T follicular helper cell (primary cell): ENCODE measurements around the gene ST3GAL5.
"Not testable (repeated sequence)": the region's sequence is repeated elsewhere in the genome, so short reads cannot be mapped to it uniquely, and the experiment has no call there.

ENCODE experiments used
- DNase-seq: peaks from one replicate; pipeline ENCODE4 v3.0.0-alpha.2; 2020; ENCODE audit warnings: low read depth

The ST3GAL5 gene

DNA sequence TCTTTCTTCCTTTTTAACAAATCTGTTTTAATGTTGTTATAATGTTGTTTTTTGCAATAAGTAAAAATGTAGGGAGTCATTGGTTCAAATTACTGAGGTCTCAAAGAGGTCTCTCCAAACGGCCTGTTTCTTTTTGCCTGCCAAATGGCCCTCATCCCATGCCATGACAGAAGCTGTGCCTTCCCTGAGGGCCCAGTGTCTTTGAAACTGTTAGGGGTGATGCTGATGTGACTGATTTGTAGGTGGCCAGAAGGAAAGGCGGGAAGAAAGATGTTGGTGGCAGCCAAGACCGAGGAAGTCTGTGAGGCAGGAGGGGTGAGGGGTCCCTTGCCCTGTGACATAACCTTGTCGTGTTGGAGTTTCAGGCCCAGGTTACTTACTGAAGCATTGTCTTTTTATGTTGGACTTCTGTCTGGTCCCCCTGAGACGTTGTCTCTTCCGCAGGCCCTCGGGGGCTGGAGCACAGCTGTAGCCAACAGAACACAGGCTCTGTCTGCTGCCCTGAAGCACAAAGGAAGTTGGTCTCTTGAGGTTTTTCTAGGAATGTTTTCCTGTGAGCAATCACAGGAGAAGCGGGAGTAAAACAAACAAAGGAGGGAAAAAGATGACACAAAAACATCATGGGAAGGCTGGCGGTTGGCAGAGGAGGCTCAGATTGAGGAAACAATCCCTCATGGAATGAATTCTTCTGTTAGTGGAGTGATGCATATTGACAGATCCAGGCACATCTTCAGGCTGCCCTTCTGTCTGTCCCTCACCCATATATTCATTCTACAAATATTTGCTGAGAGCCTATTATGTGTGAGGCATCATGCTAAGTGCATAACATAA, 4.9 kb upstream of the ST3GAL5 start:
- no peak for DNase-seq

DNA sequence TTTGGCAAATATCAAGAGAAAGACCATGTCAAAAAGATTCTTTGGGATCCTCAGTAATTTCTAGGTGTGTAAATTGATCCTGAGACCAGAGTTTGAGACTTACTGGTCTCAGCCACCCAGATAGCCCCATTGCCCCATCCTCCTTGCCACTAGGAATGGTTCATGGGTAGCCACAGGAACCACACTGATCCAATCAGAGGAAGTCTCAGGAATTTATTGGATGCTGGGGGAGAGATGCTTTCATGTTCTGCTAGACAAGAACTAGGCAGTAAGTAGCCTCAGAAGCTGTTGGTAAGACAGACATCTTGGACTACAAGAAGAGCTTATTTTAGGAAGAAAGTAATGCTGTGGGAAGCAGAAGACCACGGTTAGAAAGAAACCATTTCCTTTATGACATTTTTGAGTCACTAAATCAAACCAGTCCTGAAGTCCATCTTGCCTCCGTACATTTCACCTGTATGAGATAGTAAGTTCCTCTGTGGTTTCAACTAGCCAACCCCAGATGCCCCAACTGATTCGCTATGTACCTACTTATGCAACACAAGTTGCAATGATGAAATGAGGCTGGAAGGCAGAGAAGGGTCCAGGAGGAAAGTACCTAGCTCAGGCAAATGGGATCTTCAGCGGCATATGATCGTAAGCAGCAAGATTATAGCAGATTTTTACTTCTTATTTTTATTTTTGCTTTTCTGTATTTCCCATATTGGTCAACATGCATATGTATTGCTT, 3.6 kb upstream of the ST3GAL5 start:
- no peak for DNase-seq

DNA sequence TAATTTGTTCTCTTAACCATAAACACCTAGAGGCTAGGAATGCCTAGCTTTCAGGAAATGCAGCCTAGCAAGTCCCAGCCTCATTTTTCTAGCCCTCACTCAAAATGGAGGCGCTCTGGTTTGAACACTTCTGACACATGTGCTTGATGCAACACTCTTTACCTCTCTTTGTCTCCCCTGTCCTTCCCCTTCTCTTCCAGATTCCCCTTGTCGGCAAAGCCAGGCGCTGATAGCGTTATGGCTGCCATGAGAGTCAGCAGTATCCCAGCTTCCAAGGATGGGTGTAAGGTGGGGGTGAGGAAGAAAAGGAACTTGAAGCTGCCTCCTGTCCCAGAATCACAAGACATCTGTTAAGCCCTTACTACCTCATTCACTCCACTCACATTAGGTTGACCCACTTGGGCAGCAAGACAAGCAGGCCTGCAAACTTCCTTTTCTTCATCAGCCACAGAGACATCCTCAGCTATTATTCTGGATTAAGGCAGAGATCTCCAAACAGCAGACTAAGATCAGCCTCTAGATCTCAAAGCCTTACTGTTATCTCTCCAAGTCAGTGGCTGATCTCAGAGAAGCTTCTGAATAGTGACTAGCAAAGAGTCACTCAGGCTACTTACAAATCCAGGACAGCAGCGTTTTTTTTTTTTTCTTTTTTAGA, 1.9 kb upstream of the ST3GAL5 start:
- no peak for DNase-seq

DNA sequence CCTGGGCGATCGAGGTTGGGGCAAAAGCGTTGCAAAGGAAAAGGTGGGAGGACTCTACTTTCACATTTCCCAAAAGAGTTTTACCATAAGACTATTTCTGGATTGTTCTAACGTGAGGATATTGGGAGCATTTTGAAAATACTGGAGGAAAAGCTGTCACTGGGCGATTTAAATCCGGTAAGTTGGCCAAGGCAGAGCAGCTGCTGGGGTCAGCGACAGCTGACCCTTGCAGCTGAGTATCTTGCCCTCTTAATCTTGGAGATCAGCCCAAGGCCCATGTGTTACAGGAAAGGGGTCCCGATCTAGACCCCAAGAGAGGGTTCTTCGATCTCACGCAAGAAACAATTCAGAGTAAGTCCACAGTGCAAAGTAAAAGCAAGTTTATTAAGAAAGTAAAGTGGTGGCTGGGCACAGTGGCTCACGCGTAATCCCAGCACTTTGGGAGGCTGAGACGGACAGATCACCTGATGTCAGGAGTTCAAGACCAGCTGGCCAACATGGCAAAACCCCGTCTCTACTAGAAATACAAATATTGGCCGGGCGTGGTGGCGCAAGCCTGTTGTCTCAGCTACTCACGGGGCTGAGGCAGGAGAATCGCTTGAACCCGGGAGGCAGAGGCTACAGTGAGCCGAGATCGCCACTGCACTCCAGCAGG, 964 bp upstream of the ST3GAL5 start:
- DNase-seq, result no peak

DNA sequence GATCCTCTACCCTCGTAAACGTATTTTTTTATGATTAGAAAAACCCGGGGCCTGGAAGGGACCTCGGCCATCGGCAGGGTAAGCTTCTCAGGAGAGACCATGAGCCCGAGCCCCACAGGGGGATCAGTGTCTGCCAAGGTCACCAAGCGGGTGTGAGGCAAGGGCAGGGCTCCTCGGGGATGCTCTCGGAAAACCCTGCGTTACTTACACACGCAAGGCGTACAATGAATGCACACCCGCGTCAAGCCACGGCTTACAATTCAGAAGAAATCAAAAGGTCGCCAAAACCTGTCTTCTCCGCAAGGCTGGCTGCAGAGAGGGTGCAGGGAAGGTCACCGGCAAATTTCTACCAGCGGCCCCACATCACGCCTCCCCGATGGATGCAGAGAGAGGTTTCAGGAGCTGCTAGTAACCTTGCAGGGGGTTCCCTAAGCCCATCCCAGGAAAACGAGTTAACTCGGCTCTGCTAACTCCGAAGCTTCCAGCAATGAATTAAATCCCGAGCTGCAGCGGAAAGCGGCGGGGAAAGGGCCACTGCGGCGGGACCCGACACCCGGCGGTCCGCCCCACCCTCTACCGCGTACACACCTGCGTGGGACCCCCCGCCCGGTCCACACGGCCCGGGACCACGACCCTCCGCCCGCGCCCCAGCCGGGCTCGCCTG, 638 bp downstream of the ST3GAL5 start:
- DNase-seq, result peak; percentile 4

DNA sequence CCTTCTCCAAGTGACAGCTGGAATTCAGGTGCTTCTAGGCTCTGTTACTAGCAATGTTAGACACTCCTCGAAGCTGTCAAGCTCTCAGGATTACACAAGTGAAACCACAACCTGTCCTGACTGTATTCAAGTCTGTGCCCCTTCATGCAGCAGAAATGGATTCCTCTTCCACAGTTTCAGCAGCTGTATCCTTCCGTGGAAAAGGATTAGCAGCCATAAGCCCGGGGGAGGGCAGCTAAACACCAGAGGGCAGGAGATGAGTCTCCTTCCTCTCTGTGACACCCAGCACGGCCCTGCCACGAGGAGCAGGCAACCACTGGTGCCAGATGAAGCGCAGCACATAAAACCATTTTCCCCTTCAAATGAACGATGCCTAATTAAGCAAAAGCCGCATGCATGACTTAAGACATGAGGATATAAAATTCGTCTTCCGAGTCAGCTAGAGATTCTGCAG, 1.2 kb downstream of the ST3GAL5 start:
- DNase-seq, result peak; percentile 15

DNA sequence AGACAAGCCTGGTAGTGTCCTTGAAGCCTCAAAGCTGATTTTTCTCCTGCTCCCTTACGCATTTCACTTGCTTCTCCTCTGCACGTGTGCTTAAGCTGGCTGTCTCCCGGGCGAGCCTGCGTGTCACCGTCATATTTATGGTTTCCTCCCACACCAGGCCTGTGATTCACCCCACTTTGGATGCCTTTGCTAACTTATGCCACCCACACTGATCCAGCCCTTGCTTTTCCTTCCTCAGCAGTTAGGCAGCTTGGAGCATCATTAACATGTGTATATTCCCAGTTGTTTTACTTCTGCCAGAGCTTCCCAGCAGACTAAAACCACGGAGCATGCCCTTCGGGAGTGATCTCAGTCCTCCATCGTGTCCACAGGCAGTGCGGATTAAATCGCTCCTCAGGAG, 2.2 kb downstream of the ST3GAL5 start:
- no peak for DNase-seq

DNA sequence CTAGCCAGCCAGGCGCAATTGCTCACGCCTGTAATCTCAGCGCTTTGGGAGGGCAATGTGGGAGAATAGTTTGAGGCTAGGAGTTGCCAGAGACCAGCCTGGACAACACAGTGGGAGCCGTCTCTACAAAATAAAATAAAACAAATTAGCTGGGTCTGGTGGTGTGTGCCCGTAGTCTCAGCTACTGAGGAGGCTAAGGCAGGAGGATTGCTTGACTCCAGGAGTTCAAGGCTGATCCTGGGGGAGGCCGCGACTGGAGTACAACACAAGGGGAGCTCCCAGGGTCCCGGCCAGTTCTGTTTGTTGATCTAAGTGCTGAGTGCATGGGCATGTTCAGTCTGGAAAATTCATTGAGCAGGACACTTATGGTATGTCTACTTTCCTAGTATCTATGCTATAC, 2.6 kb downstream of the ST3GAL5 start:
- no peak for DNase-seq

DNA sequence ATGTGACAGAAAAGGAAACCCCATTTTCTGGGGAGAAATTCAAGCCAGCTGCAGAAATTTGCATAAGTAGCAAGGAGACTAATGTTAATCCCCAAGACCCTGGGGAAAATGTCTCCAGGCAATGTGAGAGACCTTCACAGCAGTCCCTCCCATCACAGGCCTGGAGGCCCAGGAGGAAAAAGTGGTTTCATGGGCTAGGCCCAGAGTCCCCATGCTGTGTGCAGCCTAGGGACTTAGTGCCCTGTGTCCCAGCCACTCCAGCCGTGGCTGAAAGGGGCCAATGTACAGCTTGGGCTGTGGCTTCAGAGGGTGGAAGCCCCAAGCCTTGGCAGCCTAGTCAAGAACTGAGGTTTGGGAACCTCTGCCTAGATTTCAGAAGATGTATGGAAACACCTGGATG, 7.0 kb downstream of the ST3GAL5 start:
- not testable (repeated sequence) for DNase-seq

DNA sequence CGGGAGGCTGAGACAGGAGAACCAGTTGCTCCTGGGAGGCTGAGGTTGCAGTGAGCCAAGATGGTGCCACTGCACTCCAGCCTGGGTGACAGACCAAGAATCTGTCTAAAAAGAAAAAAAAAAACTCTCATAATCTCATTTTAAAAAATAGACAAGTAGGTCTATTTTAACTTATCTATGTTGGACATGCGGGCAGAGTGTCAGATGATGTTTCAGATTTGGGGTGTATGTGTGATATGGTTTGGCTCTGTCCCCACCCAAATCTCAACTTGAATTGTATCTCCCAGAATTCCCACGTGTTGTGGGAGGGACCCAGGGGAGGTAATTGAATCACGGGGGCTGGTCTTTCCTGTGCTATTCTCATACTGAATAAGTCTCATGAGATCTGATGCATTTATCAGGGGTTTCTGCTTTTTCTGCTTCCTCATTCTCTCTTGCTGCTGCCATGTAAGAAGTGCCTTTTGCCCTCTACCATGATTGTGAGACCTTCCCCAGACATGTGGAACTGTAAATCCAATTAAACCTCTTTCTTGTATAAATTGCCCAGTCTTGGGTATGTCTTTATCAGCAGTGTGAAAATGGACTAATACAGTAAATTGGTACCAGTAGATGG, 8.0 kb downstream of the ST3GAL5 start:
- DNase-seq, result not testable (repeated sequence)

DNA sequence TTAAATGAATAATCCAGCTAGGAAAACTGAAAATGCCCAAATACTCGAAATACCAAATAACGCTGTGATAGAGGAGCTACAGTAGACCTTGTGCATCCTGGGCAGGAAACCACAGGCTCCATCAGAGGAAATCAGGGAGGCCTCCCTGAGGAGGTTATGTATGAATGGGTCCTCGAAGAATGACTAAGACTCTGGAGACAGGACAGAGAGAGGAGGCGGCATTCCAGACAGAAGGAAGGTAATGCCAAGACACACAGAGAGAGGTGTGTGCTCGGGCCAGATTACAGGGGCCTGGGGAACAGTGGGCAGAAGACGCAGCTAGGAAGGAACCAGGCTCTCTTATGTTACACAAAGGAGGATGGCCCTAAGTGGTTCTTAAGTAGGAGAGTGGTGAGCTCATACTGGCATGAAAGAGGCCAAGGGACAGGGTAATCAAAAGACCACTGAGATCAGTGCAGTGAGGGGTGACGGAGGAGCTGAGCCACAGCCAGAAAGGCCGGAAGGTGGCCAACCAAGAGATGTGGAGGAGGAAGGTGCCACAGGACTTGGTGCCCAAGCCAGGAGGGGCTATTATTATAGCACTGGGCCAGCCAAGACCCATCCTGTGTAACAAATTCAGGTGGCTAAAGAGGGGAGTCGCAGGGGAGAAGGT, 9.9 kb downstream of the ST3GAL5 start:
- DNase-seq, result no peak

DNA sequence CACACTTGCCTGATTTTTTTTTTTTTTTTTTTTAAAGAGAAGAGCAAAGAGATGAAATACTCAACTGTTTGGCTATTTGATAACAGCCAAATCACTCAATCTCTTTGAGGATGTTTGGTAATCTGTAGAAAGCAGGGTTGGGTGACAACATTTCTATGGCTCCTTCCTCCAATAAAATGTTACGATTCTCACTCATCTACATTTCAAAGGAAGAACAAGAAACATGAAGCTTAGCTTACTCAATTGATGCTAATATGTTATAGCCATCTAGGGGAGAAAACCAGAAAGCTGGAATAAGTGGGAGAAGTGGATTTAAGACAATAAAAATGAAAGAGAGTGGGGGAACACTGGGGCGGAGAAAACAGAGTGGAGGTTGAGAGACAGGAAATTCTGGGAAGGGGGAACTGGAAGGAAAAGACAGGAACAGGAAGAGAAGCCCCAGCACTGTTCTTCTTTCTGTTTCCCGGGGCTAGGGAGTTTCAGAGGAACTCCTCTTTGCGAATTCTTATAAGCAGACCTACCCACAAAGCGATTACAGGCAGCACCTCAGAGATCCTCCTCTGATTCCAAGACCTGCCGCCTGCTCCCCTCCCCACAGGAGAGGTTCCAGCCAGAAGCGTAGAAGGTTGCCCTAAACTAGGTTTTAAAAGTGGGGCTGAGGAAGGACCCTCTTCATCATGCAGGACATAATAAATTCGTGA, 13.3 kb downstream of the ST3GAL5 start:
- DNase-seq, result no peak

DNA sequence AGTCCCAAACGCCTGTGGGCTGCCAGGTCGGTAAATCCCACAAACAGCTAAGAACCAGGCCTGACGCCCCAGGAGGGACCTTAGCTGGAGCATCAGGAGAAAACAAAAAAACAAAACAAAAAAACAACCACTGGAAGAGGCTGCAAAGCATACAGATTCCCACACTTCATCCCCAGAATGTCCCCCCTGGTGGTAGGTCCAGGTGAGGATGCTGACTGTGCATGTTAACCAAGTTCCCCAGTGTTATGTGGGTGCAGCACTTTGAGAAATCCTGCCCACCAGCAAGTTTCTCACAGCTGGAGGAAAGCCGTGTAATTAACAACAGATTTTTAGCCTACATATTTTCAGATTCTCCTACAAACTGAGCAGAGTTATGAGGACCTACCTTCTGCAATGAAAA, 15.1 kb downstream of the ST3GAL5 start:
- no peak for DNase-seq

DNA sequence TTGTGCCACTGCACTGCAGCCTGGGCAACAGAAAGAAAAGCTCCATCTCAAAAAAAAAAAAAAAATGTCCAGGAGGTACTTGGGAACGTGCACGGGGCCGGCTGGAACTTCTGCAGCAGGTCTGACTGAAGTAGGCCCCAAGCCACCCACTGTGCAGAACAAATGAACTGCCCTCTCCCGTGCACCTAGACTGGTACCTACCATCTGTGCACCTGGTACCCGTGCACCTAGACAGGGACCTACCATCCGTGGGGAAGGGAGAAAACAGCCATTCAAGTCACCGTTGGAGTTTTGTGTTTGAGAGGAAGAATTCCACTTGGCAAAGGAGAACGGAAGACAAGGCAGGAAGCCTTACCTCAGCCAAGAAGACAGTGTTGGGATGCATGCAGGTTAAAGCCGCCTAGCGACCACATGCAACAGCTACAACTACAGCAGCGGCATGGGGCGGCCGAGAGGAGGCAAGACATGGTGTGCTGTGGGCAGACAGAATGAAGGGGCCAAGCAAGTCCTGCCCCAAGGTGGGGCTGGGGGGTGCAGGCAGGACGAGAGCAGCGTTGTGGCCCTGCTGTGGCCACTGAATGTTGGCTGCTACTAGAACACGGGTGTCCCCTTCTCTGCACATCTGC, 16.1 kb downstream of the ST3GAL5 start:
- no peak for DNase-seq

DNA sequence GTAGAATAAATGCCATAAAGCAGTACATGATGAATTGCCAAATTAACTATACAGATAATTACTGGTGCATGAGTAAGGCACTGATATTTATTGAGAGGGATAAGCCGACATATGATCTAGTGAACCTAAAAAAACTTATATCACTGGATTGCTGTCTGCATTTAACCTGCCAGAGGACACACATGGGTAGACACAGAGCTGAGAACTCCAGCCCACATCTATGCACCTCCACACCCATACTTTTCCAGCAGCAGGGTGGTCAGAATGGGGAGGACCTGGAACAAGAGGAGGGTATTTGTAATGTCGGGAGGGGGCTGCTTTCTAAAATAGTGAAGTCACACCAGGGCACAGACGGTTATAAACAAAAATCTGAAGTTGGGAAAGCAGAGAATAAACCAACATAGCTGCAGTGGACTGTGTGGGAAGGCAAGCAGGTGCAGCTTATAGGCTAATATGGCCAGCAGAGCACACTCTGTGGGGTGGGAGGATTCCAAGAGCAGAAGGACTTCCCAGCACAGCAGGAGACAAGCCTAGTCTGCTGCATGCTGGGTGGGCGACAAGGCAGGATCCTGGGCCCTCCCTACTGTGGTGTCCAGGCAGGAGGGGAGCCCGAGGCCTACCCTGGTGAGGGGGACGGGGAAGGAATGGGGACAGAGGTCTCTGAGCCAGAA, 17.2 kb downstream of the ST3GAL5 start:
- no peak for DNase-seq

DNA sequence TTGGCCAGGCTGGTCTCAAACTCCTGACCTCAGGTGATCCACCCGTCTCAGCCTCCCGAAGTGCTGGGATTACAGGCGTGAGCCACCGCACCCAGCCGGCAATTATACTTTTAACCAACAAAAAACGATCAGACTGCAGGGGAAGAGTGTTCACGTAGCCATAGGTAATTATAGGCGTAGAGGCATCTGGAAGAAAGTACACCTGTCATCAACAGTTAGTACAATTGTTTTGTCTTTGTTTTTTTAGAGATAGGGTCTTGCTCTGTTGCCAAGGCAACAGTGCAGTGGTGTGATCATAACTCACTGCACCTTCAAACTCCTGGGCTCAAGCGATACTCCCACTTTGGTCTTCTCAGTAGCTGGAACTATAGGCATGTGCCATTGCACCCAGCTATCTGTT, 20.0 kb downstream of the ST3GAL5 start:
- DNase-seq, result no peak

DNA sequence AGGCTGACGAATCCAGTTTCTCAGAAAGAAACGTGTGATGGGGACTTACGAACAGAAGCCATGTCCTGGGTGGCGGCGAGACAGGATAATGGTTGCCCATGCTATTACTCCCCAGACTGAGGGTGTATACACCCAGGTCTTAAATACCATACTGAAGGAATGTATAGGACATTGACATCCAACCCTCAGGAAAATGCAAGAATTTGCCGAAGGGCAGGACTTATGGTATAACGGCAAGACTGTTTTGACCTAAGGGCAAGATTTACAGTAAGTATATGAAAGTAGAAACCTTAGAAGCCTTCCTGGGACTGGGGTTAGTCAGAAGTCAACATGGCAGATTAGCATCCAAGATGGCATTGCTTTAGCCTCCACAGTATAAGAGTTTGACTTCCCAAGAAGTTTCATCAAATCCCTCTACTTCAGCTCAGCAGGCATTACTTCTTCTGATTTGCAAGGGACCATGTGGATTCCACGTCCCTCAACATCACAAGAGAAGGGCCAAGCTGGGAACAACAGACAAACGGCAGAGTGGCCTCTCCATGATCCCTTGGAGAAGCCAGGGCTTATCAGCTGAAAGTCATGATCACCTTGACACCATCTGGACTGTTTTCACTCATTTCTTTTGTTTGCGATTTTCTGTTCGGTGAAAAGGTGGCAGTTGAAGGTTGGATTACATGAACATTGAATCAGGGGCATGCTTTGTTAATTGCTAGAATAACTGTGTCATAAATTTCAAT, 21.1 kb downstream of the ST3GAL5 start:
- DNase-seq, result no peak

DNA sequence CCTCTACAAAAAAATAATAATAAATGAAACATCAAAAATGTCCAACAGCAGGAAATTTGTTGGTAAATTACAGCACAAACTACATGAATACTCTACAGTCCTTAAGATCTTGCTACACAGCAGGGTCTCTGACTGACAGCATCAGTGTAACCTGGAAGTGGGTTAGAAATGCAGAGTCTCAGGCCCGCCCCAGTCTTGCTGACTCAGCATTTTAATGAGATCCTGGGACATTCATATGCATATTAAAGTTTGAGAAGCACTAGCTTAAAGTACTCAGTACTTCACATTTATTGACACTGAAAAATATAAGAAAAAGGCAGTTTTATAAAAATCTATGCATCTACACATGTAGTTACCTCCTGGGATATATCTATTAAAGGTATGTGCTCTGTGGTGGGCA, 21.7 kb downstream of the ST3GAL5 start:
- no peak for DNase-seq
